GM12874 (cell line): Measurements from ENCODE around the gene SMTN.

Source experiments
- TF ChIP-seq, protein P1 (sequence below): IDR thresholded peaks from 2 replicates; pipeline ENCODE4 v1.5.1; 2011; ENCODE audit warnings: low read depth, mild to moderate bottlenecking, control low read depth, low read length, moderate library complexity; ENCODE audit not compliant: insufficient read depth

SMTN gene

DNA sequence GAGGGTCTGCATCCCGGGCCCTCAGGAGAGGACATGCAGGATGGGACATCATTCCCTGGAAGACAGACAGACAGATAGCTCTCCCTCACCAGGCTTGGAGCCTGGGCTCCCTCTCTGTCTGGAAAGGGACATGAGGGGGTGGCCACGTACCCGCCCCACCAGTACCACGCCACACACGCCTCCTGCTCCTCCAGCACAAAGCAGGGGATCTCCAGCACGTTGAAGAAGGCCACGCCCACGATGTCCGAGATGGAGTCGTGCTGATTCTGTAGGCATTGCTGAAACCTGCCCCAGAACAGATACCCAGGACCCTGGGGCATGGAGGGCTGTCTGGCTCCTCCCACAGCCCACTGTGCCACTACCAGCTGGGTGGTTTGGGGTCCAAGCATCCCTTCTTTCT is 57.0 kb downstream of the SMTN start:
- TF ChIP-seq, protein P1, sequence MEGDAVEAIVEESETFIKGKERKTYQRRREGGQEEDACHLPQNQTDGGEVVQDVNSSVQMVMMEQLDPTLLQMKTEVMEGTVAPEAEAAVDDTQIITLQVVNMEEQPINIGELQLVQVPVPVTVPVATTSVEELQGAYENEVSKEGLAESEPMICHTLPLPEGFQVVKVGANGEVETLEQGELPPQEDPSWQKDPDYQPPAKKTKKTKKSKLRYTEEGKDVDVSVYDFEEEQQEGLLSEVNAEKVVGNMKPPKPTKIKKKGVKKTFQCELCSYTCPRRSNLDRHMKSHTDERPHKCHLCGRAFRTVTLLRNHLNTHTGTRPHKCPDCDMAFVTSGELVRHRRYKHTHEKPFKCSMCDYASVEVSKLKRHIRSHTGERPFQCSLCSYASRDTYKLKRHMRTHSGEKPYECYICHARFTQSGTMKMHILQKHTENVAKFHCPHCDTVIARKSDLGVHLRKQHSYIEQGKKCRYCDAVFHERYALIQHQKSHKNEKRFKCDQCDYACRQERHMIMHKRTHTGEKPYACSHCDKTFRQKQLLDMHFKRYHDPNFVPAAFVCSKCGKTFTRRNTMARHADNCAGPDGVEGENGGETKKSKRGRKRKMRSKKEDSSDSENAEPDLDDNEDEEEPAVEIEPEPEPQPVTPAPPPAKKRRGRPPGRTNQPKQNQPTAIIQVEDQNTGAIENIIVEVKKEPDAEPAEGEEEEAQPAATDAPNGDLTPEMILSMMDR, result no peak

- TF ChIP-seq, protein P1, result no peak
These were observed 57.9 kb downstream of the SMTN start for GRCh38 chr22:31139066-31139465.

GRCh38 chr22:31139866-31140716 is 59.0 kb downstream of the SMTN start, which contains the start of gene PLA2G3:
TSS of gene PLA2G3 (minus strand) at chr22:31140508. CDS start at chr22:31140354, 154 bp downstream.
- TF ChIP-seq, protein P1, result no peak

GRCh38 chr22:31140746-31141145 is 59.6 kb downstream of the SMTN start:
- TF ChIP-seq, protein P1, result no peak

DNA sequence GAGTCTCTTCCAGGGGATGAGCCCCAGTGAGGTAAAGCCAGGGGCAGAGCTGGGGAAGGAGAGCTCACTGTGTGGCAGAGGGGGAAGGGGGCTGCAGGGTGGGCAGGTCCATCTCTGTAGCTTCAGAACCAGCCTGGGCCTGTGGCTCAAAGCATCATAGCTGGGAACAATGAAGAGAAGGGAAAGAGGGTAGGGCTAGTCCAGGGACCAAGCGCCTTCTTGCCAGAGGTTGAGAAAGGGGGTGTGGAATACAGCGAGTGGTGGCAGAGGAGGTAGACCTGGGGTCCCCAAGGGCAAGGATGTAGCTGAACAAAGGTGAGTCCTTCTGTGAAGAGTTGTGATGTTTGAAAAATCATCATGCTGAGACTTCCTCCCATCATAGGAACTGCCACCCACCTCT is 60.4 kb downstream of the SMTN start:
- TF ChIP-seq, protein P1, result no peak

- TF ChIP-seq, protein P1, result no peak
These were observed 61.2 kb downstream of the SMTN start for GRCh38 chr22:31142285-31142684.

- TF ChIP-seq, protein P1, result no peak
These were observed 61.9 kb downstream of the SMTN start for GRCh38 chr22:31143038-31143437.
